GM21717 (cell line): ENCODE data around the gene MAOB.
"Not testable (repeated sequence)": the region's sequence is repeated elsewhere in the genome, so short reads cannot be mapped to it uniquely, and the experiment has no call there.

ENCODE experiments used
- ATAC-seq: cut with Tn5 transposase; IDR thresholded peaks from one replicate; pipeline ENCODE4 v1.9.1; 2021; ENCODE audit warnings: mild to moderate bottlenecking, moderate library complexity; ENCODE audit not compliant: unreplicated experiment

MAOB gene

GRCh38 chrX:43758044-43758443 is 124.2 kb downstream of the MAOB start:
- no peak for ATAC-seq

GRCh38 chrX:43756076-43756475 is 126.2 kb downstream of the MAOB start:
- no peak for ATAC-seq

- no peak for ATAC-seq
Observed at GRCh38 chrX:43753637-43754036, 128.6 kb downstream of the MAOB start.

GRCh38 chrX:43750248-43750676 is 132.0 kb downstream of the MAOB start:
- ATAC-seq, result peak; percentile 78

- no peak for ATAC-seq
Observed at GRCh38 chrX:43747476-43747875, 134.8 kb downstream of the MAOB start.

- ATAC-seq, result no peak
Observed at GRCh38 chrX:43745938-43746721, 136.1 kb downstream of the MAOB start.

GRCh38 chrX:43744284-43744683 is 138.0 kb downstream of the MAOB start:
- no peak for ATAC-seq

GRCh38 chrX:43743100-43743822 is 139.0 kb downstream of the MAOB start:
- ATAC-seq, result no peak

- ATAC-seq, result no peak
Observed at GRCh38 chrX:43741843-43742573, 140.2 kb downstream of the MAOB start.

- ATAC-seq, result no peak
Observed at GRCh38 chrX:43735957-43736356, 146.3 kb downstream of the MAOB start.

GRCh38 chrX:43735534-43735933 is 146.7 kb downstream of the MAOB start:
- no peak for ATAC-seq

- ATAC-seq, result no peak
Observed at GRCh38 chrX:43734444-43734843, 147.8 kb downstream of the MAOB start.

GRCh38 chrX:43733699-43734098 is 148.6 kb downstream of the MAOB start:
- no peak for ATAC-seq

- no peak for ATAC-seq
Observed at GRCh38 chrX:43731086-43731485, 151.2 kb downstream of the MAOB start.

GRCh38 chrX:43728966-43729365 is 153.3 kb downstream of the MAOB start:
- ATAC-seq, result no peak

GRCh38 chrX:43728002-43728401 is 154.2 kb downstream of the MAOB start:
- no peak for ATAC-seq

GRCh38 chrX:43727254-43727653 is 155.0 kb downstream of the MAOB start:
- not testable (repeated sequence) for ATAC-seq

GRCh38 chrX:43725227-43725626 is 157.0 kb downstream of the MAOB start:
- not testable (repeated sequence) for ATAC-seq

GRCh38 chrX:43720961-43721360 is 161.3 kb downstream of the MAOB start:
- no peak for ATAC-seq

GRCh38 chrX:43720082-43720481 is 162.2 kb downstream of the MAOB start:
- no peak for ATAC-seq

GRCh38 chrX:43718956-43719355 is 163.3 kb downstream of the MAOB start:
- no peak for ATAC-seq

GRCh38 chrX:43718546-43718945 is 163.7 kb downstream of the MAOB start:
- no peak for ATAC-seq
